SK-N-SH treated with all-trans-retinoic acid at 6 μM for 48 hours (cell line): ENCODE results near the gene RGS6.

ENCODE experiments used
- ATAC-seq: fragments of 200-7000 bp; cut with Tn5 transposase; 3 replicates; pipeline ENCODE4 v1.9.1; 2020; ENCODE audit warnings: mild to moderate bottlenecking, moderate library complexity
- ARNTL ChIP-seq: fragments of 450-650 bp; formaldehyde crosslinking; IDR thresholded peaks from 2 replicates; pipeline ENCODE4 v1.5.0; 2020; ENCODE audit warnings: low read depth, mild to moderate bottlenecking, moderate library complexity, borderline replicate concordance
- BACH2 ChIP-seq: fragments of 250-450 bp; sonication (Bioruptor Pico); IDR thresholded peaks from 2 replicates; pipeline ENCODE4 v1.9.0; 2021; ENCODE audit warnings: mild to moderate bottlenecking, borderline replicate concordance
- CSDC2 ChIP-seq: fragments of 250-450 bp; sonication (Bioruptor Pico); IDR thresholded peaks from 2 replicates; pipeline ENCODE4 v1.5.0; 2020; ENCODE audit warnings: mild to moderate bottlenecking, moderate library complexity
- ESRRG ChIP-seq: fragments of 250-450 bp; sonication (Bioruptor Pico); IDR thresholded peaks from 2 replicates; pipeline ENCODE4 v1.6.1; 2021; ENCODE audit warnings: mild to moderate bottlenecking
- GLIS3 ChIP-seq: fragments of 250-450 bp; sonication (Bioruptor Pico); IDR thresholded peaks from 2 replicates; pipeline ENCODE4 v1.5.0; 2020; ENCODE audit warnings: mild to moderate bottlenecking, moderate library complexity
- ISL1 ChIP-seq: fragments of 250-450 bp; sonication (Bioruptor Pico); IDR thresholded peaks from 2 replicates; pipeline ENCODE4 v2.1.2; 2022; ENCODE audit warnings: mild to moderate bottlenecking, moderate library complexity
- OSR1 ChIP-seq: fragments of 250-450 bp; sonication (Bioruptor Pico); IDR thresholded peaks from 2 replicates; pipeline ENCODE4 v1.8.0; 2022; ENCODE audit warnings: moderate library complexity, mild to moderate bottlenecking, inconsistent platforms
- PPARA ChIP-seq: fragments of 250-450 bp; sonication (Bioruptor Pico); IDR thresholded peaks from 2 replicates; pipeline ENCODE4 v1.5.0; 2020; ENCODE audit warnings: mild to moderate bottlenecking, borderline replicate concordance
- RARB ChIP-seq: fragments of 250-450 bp; sonication (Bioruptor Pico); IDR thresholded peaks from 2 replicates; pipeline ENCODE4 v1.8.0; 2021; ENCODE audit warnings: mild to moderate bottlenecking, moderate library complexity
- TCF4 ChIP-seq: fragments of 250-450 bp; sonication (Bioruptor Pico); IDR thresholded peaks from 2 replicates; pipeline ENCODE4 v1.8.0; 2021; ENCODE audit warnings: mild to moderate bottlenecking, moderate library complexity, borderline replicate concordance
- TOX ChIP-seq: fragments of 250-450 bp; sonication (Bioruptor Pico); IDR thresholded peaks from 2 replicates; pipeline ENCODE4 v1.8.0; 2021; ENCODE audit warnings: mild to moderate bottlenecking, moderate library complexity, borderline replicate concordance
- ZC3H10 ChIP-seq: fragments of 250-450 bp; sonication (Bioruptor Pico); IDR thresholded peaks from 2 replicates; pipeline ENCODE4 v1.5.1; 2021; ENCODE audit warnings: mild to moderate bottlenecking, moderate library complexity
- ZFP30 ChIP-seq: fragments of 450-650 bp; formaldehyde crosslinking; IDR thresholded peaks from 2 replicates; pipeline ENCODE4 v1.5.0; 2022; ENCODE audit warnings: mild to moderate bottlenecking, moderate library complexity
- ZNF565 ChIP-seq: fragments of 450-650 bp; formaldehyde crosslinking; conservative IDR thresholded peaks from 2 replicates; pipeline ENCODE4 v1.5.0; 2020; ENCODE audit warnings: low read depth, mild to moderate bottlenecking, moderate library complexity
- ZNF70 ChIP-seq: fragments of 450-650 bp; formaldehyde crosslinking; IDR thresholded peaks from 2 replicates; pipeline ENCODE4 v1.5.0; 2020; ENCODE audit warnings: mild to moderate bottlenecking, moderate library complexity
- TF ChIP-seq, protein P1 (sequence below): fragments of 250-450 bp; sonication (Bioruptor Pico); IDR thresholded peaks from 2 replicates; pipeline ENCODE4 v1.5.1; 2021; ENCODE audit warnings: mild to moderate bottlenecking, moderate library complexity
- TF ChIP-seq, protein P2 (sequence below): fragments of 250-450 bp; sonication (Bioruptor Pico); IDR thresholded peaks from 2 replicates; pipeline ENCODE4 v1.8.0; 2021; ENCODE audit warnings: low read depth, mild to moderate bottlenecking, moderate library complexity, borderline replicate concordance
- TF ChIP-seq, protein P3 (sequence below): fragments of 250-450 bp; sonication (Bioruptor Pico); IDR thresholded peaks from 2 replicates; pipeline ENCODE4 v1.5.1; 2020; ENCODE audit warnings: low read depth, mild to moderate bottlenecking, moderate library complexity
- TF ChIP-seq, protein P4 (sequence below): fragments of 250-450 bp; sonication (Bioruptor Pico); IDR thresholded peaks from 2 replicates; pipeline ENCODE4 v1.5.0; 2020; ENCODE audit warnings: mild to moderate bottlenecking, moderate library complexity
- TF ChIP-seq, protein P5 (sequence below): fragments of 250-450 bp; sonication (Bioruptor Pico); IDR thresholded peaks from 2 replicates; pipeline ENCODE4 v1.8.0; 2020; ENCODE audit warnings: mild to moderate bottlenecking, moderate library complexity, borderline replicate concordance

Gene RGS6

DNA sequence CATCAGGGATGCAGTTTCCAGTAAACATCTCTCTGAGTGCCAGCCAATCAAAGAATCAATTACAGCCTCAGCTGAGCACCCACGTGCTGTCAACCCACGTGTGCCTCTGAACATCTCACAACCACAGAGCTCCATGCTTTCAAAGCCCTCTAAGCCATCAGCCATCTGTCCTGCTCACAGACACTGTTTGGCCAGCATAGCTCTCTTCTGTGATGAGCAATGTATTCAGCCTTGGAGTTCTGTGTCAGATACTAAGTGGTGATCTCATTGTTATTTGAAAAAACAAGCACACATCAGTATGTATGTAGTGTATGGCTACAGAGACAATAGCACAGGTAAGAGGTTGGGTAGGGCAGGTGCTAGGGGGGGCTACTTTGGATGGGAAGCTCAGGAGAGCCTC is 94.3 kb downstream of the RGS6 start:
- no peak for ATAC-seq
- TF ChIP-seq, protein P1, sequence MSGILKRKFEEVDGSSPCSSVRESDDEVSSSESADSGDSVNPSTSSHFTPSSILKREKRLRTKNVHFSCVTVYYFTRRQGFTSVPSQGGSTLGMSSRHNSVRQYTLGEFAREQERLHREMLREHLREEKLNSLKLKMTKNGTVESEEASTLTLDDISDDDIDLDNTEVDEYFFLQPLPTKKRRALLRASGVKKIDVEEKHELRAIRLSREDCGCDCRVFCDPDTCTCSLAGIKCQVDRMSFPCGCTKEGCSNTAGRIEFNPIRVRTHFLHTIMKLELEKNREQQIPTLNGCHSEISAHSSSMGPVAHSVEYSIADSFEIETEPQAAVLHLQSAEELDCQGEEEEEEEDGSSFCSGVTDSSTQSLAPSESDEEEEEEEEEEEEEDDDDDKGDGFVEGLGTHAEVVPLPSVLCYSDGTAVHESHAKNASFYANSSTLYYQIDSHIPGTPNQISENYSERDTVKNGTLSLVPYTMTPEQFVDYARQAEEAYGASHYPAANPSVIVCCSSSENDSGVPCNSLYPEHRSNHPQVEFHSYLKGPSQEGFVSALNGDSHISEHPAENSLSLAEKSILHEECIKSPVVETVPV (CRISPR knock-in tag): no peak
- TF ChIP-seq, protein P2, sequence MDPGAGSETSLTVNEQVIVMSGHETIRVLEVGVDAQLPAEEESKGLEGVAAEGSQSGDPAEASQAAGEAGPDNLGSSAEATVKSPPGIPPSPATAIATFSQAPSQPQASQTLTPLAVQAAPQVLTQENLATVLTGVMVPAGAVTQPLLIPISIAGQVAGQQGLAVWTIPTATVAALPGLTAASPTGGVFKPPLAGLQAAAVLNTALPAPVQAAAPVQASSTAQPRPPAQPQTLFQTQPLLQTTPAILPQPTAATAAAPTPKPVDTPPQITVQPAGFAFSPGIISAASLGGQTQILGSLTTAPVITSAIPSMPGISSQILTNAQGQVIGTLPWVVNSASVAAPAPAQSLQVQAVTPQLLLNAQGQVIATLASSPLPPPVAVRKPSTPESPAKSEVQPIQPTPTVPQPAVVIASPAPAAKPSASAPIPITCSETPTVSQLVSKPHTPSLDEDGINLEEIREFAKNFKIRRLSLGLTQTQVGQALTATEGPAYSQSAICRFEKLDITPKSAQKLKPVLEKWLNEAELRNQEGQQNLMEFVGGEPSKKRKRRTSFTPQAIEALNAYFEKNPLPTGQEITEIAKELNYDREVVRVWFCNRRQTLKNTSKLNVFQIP (CRISPR knock-in tag): no peak
- TF ChIP-seq, protein P3, sequence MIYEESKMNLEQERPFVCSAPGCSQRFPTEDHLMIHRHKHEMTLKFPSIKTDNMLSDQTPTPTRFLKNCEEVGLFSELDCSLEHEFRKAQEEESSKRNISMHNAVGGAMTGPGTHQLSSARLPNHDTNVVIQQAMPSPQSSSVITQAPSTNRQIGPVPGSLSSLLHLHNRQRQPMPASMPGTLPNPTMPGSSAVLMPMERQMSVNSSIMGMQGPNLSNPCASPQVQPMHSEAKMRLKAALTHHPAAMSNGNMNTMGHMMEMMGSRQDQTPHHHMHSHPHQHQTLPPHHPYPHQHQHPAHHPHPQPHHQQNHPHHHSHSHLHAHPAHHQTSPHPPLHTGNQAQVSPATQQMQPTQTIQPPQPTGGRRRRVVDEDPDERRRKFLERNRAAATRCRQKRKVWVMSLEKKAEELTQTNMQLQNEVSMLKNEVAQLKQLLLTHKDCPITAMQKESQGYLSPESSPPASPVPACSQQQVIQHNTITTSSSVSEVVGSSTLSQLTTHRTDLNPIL (CRISPR knock-in tag): no peak

DNA sequence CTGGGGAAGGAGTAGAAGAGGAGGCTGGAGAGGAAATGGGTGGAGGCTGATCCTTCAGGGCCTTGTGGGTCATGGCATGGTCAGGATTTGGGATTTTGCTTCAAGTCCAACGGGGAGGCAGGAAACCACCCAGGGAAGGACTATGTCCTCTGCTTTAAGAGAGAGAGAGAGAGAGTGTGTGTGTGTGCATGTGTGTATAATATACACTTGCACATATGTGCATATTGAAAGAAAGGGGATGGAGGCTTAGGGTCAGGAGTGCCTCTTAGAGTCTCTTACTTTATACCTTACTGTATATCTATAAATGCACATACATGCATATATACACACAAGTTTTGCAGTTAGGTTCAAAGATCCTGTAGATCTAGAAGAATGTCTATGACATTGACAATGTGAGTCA is 94.8 kb downstream of the RGS6 start:
- TF ChIP-seq TCF4 (CRISPR knock-in tag) (no peak), ISL1 (CRISPR knock-in tag) (no peak), TOX (CRISPR knock-in tag) (no peak), BACH2 (no peak)
- ATAC-seq: no peak

DNA sequence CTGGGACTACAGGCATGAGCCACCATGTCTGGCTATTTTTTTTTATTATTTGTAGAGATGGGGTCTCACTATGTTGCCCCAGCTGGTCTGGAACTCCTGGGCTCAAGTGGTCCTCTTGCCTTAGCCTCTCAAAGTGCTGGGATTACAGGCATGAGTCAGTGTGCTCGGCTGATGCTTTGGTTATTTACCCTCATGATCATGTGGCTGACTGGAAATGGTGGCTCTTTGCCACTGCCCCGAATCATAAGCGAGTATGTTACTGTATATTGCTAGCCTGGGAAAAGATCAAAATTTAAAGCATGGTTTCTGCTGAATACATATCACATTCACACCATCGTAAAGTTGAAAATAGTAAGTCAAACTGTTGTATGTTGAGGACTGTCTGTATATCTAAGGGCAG is 101.1 kb downstream of the RGS6 start:
- ATAC-seq: no peak
- TF ChIP-seq TCF4 (CRISPR knock-in tag) (no peak), ZFP30 (CRISPR knock-in tag) (no peak), GLIS3 (CRISPR knock-in tag) (no peak), TOX (CRISPR knock-in tag) (no peak), ISL1 (CRISPR knock-in tag) (no peak), ARNTL (CRISPR knock-in tag) (no peak), BACH2 (no peak), ESRRG (CRISPR knock-in tag) (no peak), ZNF70 (CRISPR knock-in tag) (no peak), ZC3H10 (CRISPR knock-in tag) (no peak), ZNF565 (no peak), OSR1 (CRISPR knock-in tag) (no peak), PPARA (CRISPR knock-in tag) (no peak), CSDC2 (CRISPR knock-in tag) (no peak), RARB (no peak)
- TF ChIP-seq, protein P4, sequence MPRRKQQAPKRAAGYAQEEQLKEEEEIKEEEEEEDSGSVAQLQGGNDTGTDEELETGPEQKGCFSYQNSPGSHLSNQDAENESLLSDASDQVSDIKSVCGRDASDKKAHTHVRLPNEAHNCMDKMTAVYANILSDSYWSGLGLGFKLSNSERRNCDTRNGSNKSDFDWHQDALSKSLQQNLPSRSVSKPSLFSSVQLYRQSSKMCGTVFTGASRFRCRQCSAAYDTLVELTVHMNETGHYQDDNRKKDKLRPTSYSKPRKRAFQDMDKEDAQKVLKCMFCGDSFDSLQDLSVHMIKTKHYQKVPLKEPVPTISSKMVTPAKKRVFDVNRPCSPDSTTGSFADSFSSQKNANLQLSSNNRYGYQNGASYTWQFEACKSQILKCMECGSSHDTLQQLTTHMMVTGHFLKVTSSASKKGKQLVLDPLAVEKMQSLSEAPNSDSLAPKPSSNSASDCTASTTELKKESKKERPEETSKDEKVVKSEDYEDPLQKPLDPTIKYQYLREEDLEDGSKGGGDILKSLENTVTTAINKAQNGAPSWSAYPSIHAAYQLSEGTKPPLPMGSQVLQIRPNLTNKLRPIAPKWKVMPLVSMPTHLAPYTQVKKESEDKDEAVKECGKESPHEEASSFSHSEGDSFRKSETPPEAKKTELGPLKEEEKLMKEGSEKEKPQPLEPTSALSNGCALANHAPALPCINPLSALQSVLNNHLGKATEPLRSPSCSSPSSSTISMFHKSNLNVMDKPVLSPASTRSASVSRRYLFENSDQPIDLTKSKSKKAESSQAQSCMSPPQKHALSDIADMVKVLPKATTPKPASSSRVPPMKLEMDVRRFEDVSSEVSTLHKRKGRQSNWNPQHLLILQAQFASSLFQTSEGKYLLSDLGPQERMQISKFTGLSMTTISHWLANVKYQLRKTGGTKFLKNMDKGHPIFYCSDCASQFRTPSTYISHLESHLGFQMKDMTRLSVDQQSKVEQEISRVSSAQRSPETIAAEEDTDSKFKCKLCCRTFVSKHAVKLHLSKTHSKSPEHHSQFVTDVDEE (CRISPR knock-in tag): no peak
- TF ChIP-seq, protein P5, sequence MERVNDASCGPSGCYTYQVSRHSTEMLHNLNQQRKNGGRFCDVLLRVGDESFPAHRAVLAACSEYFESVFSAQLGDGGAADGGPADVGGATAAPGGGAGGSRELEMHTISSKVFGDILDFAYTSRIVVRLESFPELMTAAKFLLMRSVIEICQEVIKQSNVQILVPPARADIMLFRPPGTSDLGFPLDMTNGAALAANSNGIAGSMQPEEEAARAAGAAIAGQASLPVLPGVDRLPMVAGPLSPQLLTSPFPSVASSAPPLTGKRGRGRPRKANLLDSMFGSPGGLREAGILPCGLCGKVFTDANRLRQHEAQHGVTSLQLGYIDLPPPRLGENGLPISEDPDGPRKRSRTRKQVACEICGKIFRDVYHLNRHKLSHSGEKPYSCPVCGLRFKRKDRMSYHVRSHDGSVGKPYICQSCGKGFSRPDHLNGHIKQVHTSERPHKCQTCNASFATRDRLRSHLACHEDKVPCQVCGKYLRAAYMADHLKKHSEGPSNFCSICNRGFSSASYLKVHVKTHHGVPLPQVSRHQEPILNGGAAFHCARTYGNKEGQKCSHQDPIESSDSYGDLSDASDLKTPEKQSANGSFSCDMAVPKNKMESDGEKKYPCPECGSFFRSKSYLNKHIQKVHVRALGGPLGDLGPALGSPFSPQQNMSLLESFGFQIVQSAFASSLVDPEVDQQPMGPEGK (CRISPR knock-in tag): no peak
- TF ChIP-seq, protein P1 (CRISPR knock-in tag): no peak
- TF ChIP-seq, protein P3 (CRISPR knock-in tag): no peak
- TF ChIP-seq, protein P2 (CRISPR knock-in tag): no peak
- TF ChIP-seq, all 23 proteins: peak for 0
